HG03135 (cell line): ENCODE results near the gene NFIC.
"Not testable (repeated sequence)": the region's sequence is repeated elsewhere in the genome, so short reads cannot be mapped to it uniquely, and the experiment has no call there.

ENCODE experiments used
- ATAC-seq: cut with Tn5 transposase; IDR thresholded peaks from one replicate; pipeline ENCODE4 v1.9.1; 2021; ENCODE audit warnings: mild to moderate bottlenecking, moderate library complexity; ENCODE audit not compliant: unreplicated experiment

The NFIC gene

GRCh38 chr19:3448616-3449334 lies 82.4 kb downstream of the NFIC start:
- no peak for ATAC-seq

- no peak for ATAC-seq
Measured at GRCh38 chr19:3450796-3451411, 84.5 kb downstream of the NFIC start.

GRCh38 chr19:3451451-3451866 lies 85.1 kb downstream of the NFIC start:
- no peak for ATAC-seq

- no peak for ATAC-seq
Measured at GRCh38 chr19:3452171-3452941, 86.0 kb downstream of the NFIC start.

- not testable (repeated sequence) for ATAC-seq
Measured at GRCh38 chr19:3452942-3453214, 86.5 kb downstream of the NFIC start.

- ATAC-seq = no peak
Measured at GRCh38 chr19:3453840-3454239, 87.5 kb downstream of the NFIC start.

- ATAC-seq = no peak
Measured at GRCh38 chr19:3454656-3455392, 88.4 kb downstream of the NFIC start.

GRCh38 chr19:3455393-3455955 lies 89.1 kb downstream of the NFIC start:
- no peak for ATAC-seq

GRCh38 chr19:3455960-3456601 lies 89.7 kb downstream of the NFIC start:
- ATAC-seq = no peak

GRCh38 chr19:3456925-3457527 lies 90.6 kb downstream of the NFIC start:
- ATAC-seq = no peak

- no peak for ATAC-seq
Measured at GRCh38 chr19:3457528-3458228, 91.3 kb downstream of the NFIC start.

GRCh38 chr19:3458229-3459088 lies 92.1 kb downstream of the NFIC start:
- no peak for ATAC-seq

GRCh38 chr19:3459089-3459881 lies 92.9 kb downstream of the NFIC start:
- no peak for ATAC-seq

GRCh38 chr19:3459965-3460582 lies 93.7 kb downstream of the NFIC start:
- ATAC-seq = no peak

GRCh38 chr19:3462991-3463713 lies 96.8 kb downstream of the NFIC start:
- no peak for ATAC-seq

GRCh38 chr19:3463714-3464586 lies 97.6 kb downstream of the NFIC start:
- ATAC-seq = no peak
